IMR-90 (cell line): ENCODE data around the gene HAUS7. TPM values are rescaled to one million over a fixed set of nuclear protein-coding genes. Genes with fewer than 3 reads are reported as not detected.

Source experiments
- ATAC-seq: fragments of 200-7000 bp; cut with Tn5 transposase; 2 replicates; pipeline ENCODE4 v1.9.1; 2020; ENCODE audit warnings: low read depth, mild to moderate bottlenecking, moderate library complexity
- BruUV-seq: library from RNA; stranded (reverse); fragments of 400-500 nt; replicated peaks from 2 replicates; lab custom pipeline; 2021; lab: Mats Ljungman, UMichigan
- CTCF ChIA-PET: fragments of 300-600 bp; formaldehyde crosslinking; extraction: SDS; loops from one replicate; lab custom pipeline; 2021; ENCODE audit warnings: antibody characterized with exemption; lab: Yijun Ruan, JAX
- POLR2A ChIA-PET: fragments of 300-600 bp; sonication (Branson Sonifier 250); formaldehyde crosslinking; loops from one replicate; lab custom pipeline; 2022; ENCODE audit warnings: antibody characterized with exemption; ENCODE audit not compliant: unreplicated experiment; lab: Charles Lee
- DNase-seq: peaks from one replicate; pipeline ENCODE4 v3.0.0; 2013
- H2AFZ ChIP-seq: replicated peaks from 2 replicates; pipeline ENCODE3; 2013; ENCODE audit warnings: low read length, mild to moderate bottlenecking; ENCODE audit not compliant: poor library complexity
- H2AK5ac ChIP-seq: 2 replicates; pipeline ENCODE4 v1.6.1; 2013; ENCODE audit warnings: low read depth, low read length, inconsistent platforms
- H2AK9ac ChIP-seq: replicated peaks from 2 replicates; pipeline ENCODE3; 2013; ENCODE audit warnings: mild to moderate bottlenecking, low read depth, low read length, moderate library complexity; ENCODE audit not compliant: poor library complexity
- H2BK120ac ChIP-seq: 2 replicates; pipeline ENCODE4 v1.6.1; 2013; ENCODE audit warnings: low read depth, low read length, inconsistent platforms
- H2BK15ac ChIP-seq: 3 replicates; pipeline ENCODE4 v1.6.1; 2013; ENCODE audit warnings: low read depth, low read length, inconsistent platforms
- H2BK20ac ChIP-seq: 2 replicates; pipeline ENCODE4 v1.6.1; 2013; ENCODE audit warnings: low read depth, mild to moderate bottlenecking, inconsistent platforms, low read length, moderate library complexity
- H2BK5ac ChIP-seq: 2 replicates; pipeline ENCODE4 v1.6.1; 2013; ENCODE audit warnings: mild to moderate bottlenecking, low read depth, low read length, inconsistent platforms; ENCODE audit not compliant: poor library complexity, severe bottlenecking
- H3K14ac ChIP-seq: replicated peaks from 2 replicates; pipeline ENCODE4 v1.6.1; 2013; ENCODE audit warnings: low read depth, low read length, inconsistent platforms
- H3K18ac ChIP-seq: 2 replicates; pipeline ENCODE4 v1.6.1; 2013; ENCODE audit warnings: low read depth, low read length, control low read depth
- H3K23ac ChIP-seq: 2 replicates; pipeline ENCODE4 v1.6.1; 2013; ENCODE audit warnings: low read depth, low read length, inconsistent platforms
- H3K27ac ChIP-seq: 2 replicates; pipeline ENCODE4 v1.5.1; 2013; ENCODE audit warnings: mild to moderate bottlenecking, control low read depth, low read length; ENCODE audit not compliant: insufficient read depth
- H3K27me3 ChIP-seq: 2 replicates; pipeline ENCODE4 v1.6.1; 2013; ENCODE audit warnings: low read length; ENCODE audit not compliant: control insufficient read depth, insufficient read depth
- H3K36me3 ChIP-seq: 2 replicates; pipeline ENCODE4 v1.6.1; 2013; ENCODE audit warnings: low read length, mixed read lengths; ENCODE audit not compliant: control insufficient read depth, insufficient read depth
- H3K4ac ChIP-seq: 2 replicates; pipeline ENCODE4 v1.6.1; 2013; ENCODE audit warnings: low read depth, low read length, inconsistent platforms
- H3K4me1 ChIP-seq: 2 replicates; pipeline ENCODE4 v1.6.1; 2013; ENCODE audit warnings: low read length, mixed read lengths; ENCODE audit not compliant: control insufficient read depth, insufficient read depth
- H3K4me2 ChIP-seq: 2 replicates; pipeline ENCODE4 v1.6.1; 2013; ENCODE audit warnings: low read depth, mild to moderate bottlenecking, control low read depth, low read length, moderate library complexity
- H3K4me3 ChIP-seq: 2 replicates; pipeline ENCODE4 v1.5.1; 2013; ENCODE audit warnings: low read depth, mild to moderate bottlenecking, control low read depth, low read length, moderate library complexity; ENCODE audit not compliant: insufficient read depth
- H3K56ac ChIP-seq: 2 replicates; pipeline ENCODE4 v1.6.1; 2013; ENCODE audit warnings: low read length, inconsistent platforms; ENCODE audit not compliant: insufficient read depth; ENCODE audit errors: extremely low read depth
- H3K79me1 ChIP-seq, 2 experiments: 2 replicates each; pipeline ENCODE4 v1.6.1; 2013; ENCODE audit warnings: low read length in 2 of 2, inconsistent platforms in 1 of 2, low read depth in 1 of 2
- H3K9ac ChIP-seq: 2 replicates; pipeline ENCODE4 v1.6.1; 2013; ENCODE audit warnings: low read depth, low read length, control low read depth
- H3K9me1 ChIP-seq: 2 replicates; pipeline ENCODE4 v1.6.1; 2013; ENCODE audit warnings: low read length, inconsistent platforms; ENCODE audit not compliant: insufficient read depth
- H3K9me3 ChIP-seq: 2 replicates; pipeline ENCODE4 v1.6.1; 2013; ENCODE audit warnings: low read length; ENCODE audit not compliant: control insufficient read depth, insufficient read depth
- H4K20me1 ChIP-seq: 2 replicates; pipeline ENCODE4 v1.6.1; 2013; ENCODE audit warnings: low read length, inconsistent platforms; ENCODE audit not compliant: insufficient read depth
- H4K5ac ChIP-seq: 2 replicates; pipeline ENCODE4 v1.6.1; 2013; ENCODE audit warnings: mild to moderate bottlenecking, low read depth, low read length, control low read depth
- H4K8ac ChIP-seq, 2 experiments: 2 replicates each; pipeline ENCODE4 v1.6.1; 2013; ENCODE audit warnings: low read depth in 2 of 2, low read length in 2 of 2, control low read depth in 1 of 2, inconsistent platforms in 1 of 2
- H4K91ac ChIP-seq: 2 replicates; pipeline ENCODE4 v1.6.1; 2013; ENCODE audit warnings: low read depth, low read length, inconsistent platforms; ENCODE audit not compliant: insufficient read depth
- CEBPB ChIP-seq: IDR thresholded peaks from 2 replicates; pipeline ENCODE4 v1.6.1; 2012; ENCODE audit warnings: low read depth, low read length, improper control_type of control experiment
- CHD1 ChIP-seq: IDR thresholded peaks from 2 replicates; pipeline ENCODE4 v1.6.1; 2012; ENCODE audit warnings: low read depth, low read length, improper control_type of control experiment
- FOS ChIP-seq: fragments of 150-350 bp; IDR thresholded peaks from 2 replicates; pipeline ENCODE4 v1.6.1; 2016; ENCODE audit warnings: low read depth, low read length
- MAFK ChIP-seq: IDR thresholded peaks from 2 replicates; pipeline ENCODE4 v1.6.1; 2012; ENCODE audit warnings: low read depth, low read length, improper control_type of control experiment
- MXI1 ChIP-seq: IDR thresholded peaks from 2 replicates; pipeline ENCODE4 v1.6.1; 2012; ENCODE audit warnings: low read depth, mild to moderate bottlenecking, low read length, moderate library complexity, borderline replicate concordance
- POLR2A ChIP-seq: IDR thresholded peaks from 2 replicates; pipeline ENCODE4 v1.6.1; 2012; ENCODE audit warnings: mild to moderate bottlenecking, low read depth, low read length
- RAD21 ChIP-seq: IDR thresholded peaks from 2 replicates; pipeline ENCODE4 v1.6.1; 2012; ENCODE audit warnings: low read length, improper control_type of control experiment
- RCOR1 ChIP-seq: IDR thresholded peaks from 2 replicates; pipeline ENCODE4 v1.6.1; 2012; ENCODE audit warnings: mild to moderate bottlenecking, low read length, improper control_type of control experiment; ENCODE audit not compliant: insufficient replicate concordance
- RFX5 ChIP-seq: IDR thresholded peaks from 2 replicates; pipeline ENCODE4 v1.8.0; 2012; ENCODE audit warnings: low read depth, mild to moderate bottlenecking, low read length, moderate library complexity
- SMC3 ChIP-seq: fragments of 150-350 bp; IDR thresholded peaks from 2 replicates; pipeline ENCODE4 v1.6.1; 2016; ENCODE audit warnings: low read depth, mild to moderate bottlenecking, antibody characterized with exemption, low read length, moderate library complexity
- WGBS, 2 experiments: methylation state at CpG; one replicate each; pipeline versions ENCODE4 v1.1.5 to v1.1.7; 2013; ENCODE audit warnings: missing lambda C conversion rate in 2 of 2; ENCODE audit not compliant: insufficient read length in 1 of 2; ENCODE audit errors: extremely low coverage in 2 of 2; 5-methylcytosine and 5-hydroxymethylcytosine counted together
- dilution Hi-C: fragments of 300-500 bp; cut with HindIII; formaldehyde crosslinking; loops from one replicate; pipeline ENCODE4 v1.14.3; 2018; ENCODE audit warnings: low sequenced_read_pairs; ENCODE audit not compliant: unreplicated experiment
- in situ Hi-C: fragments of 300-500 bp; cut with MboI; formaldehyde crosslinking; loops from 3 replicates; pipeline ENCODE4 v1.14.3; 2019; ENCODE audit warnings: low sequenced_read_pairs, inconsistent platforms, mixed read lengths
- intact Hi-C: fragments of 100-400 bp; cut with micrococcal nuclease; formaldehyde crosslinking; loops from 2 replicates; pipeline ENCODE4 v1.10.0; 2022
- polyA plus RNA-seq, 3 experiments: library from polyadenylated mRNA; depleted of rRNA; stranded (reverse); fragments of >200 nt; gene quantifications; 2 replicates each; pipeline ENCODE4 v1.2.3, GENCODE V29; 2012; ENCODE audit warnings: low replicate concordance in 1 of 3
- total RNA-seq: library from RNA; depleted of rRNA; stranded (reverse); fragments of >200 nt; gene quantifications from 2 replicates; pipeline ENCODE4 v1.2.3, GENCODE V29; 2012
- TF ChIP-seq, protein P1 (sequence below): fragments of 150-350 bp; IDR thresholded peaks from 2 replicates; pipeline ENCODE4 v1.6.1; 2017; ENCODE audit warnings: mild to moderate bottlenecking, antibody characterized with exemption, low read length, low read depth
- TF ChIP-seq, protein P2 (sequence below): fragments of 150-350 bp; IDR thresholded peaks from 2 replicates; pipeline ENCODE4 v1.6.1; 2016; ENCODE audit warnings: low read depth, mild to moderate bottlenecking, low read length, moderate library complexity, borderline replicate concordance

HAUS7 gene
- total and polyA plus RNA-seq, 2 of the 4 experiments (the other 2 are of a cell fraction), result 10.8 to 25.9 TPM

DNA sequence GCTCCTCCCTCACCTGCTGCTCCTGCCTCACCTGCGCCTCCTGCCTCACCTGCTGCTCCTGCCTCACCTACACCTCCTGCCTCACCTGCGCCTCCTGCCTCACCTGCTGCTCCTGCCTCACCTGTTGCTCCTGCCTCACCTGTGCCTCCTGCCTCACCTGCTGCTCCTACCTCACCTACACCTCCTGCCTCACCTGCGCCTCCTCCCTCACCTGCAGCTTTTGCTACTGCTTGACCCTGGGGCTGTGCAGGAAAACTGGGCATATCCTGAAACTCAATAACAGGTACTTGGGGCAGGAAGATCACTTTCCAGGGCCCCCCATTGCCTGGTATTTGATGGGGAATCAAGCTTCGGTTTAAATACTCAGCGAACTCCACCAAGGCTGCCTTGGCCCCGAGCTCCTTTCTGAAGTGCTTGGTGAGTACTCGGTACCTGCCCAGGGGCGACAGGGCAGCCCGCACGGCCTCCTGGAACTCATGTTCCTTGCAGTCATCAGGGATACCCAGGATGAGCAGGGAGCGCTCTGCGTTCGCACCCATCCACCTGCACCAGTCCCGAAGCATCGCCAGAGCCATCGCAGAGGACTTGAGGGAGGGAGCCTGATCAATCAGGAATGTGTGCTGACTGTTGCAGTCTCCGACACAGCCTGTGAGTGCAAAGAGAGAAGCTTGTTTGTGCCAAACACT, 72.0 kb downstream of the HAUS7 start:
- no peaks in the 10 kb centered on the region for H4K20me1 ChIP-seq
- no peak overlapping the region for H3K14ac ChIP-seq
- dilution Hi-C loops, result no loop called here
- H2AFZ ChIP-seq, result no peak overlapping the region
- CTCF ChIA-PET, result no interaction called here
- no TSS peak for BruUV-seq
- in situ Hi-C loops, result no loop called here
- no peak overlapping the region for H2BK120ac ChIP-seq
- no peak overlapping the region for H3K4ac ChIP-seq
- no peak overlapping the region for H3K27ac ChIP-seq
- H3K36me3 ChIP-seq, result no peaks in the 10 kb centered on the region
- ATAC-seq (no peak), DNase-seq (no peak)
- POLR2A ChIA-PET, result no interaction called here
- no peak overlapping the region for H2AK5ac ChIP-seq
- H2BK5ac ChIP-seq, result no peak overlapping the region
- 100% methylated on average over 1 of the region's 17 CpGs; no CpG with 5 or more reads in 1 of the 2 experiments for WGBS, 2 experiments
- no peak overlapping the region for H3K18ac ChIP-seq
- peaks cover 8% of the 10 kb centered on the region; the same call in 1 of the 2 replicates for H3K27me3 ChIP-seq
- H3K9me1 ChIP-seq, result no peaks in the 10 kb centered on the region
- no peak overlapping the region for H3K4me3 ChIP-seq
- no peaks in the 10 kb centered on the region for H3K4me1 ChIP-seq
- H4K5ac ChIP-seq, result no peak overlapping the region
- no peak overlapping the region for H3K4me2 ChIP-seq
- no peak overlapping the region for H3K9ac ChIP-seq
- intact Hi-C loops, result no loop called here
- no peak overlapping the region for H2BK15ac ChIP-seq
- no peaks in the 10 kb centered on the region for H3K79me1 ChIP-seq
- no peak overlapping the region for H2AK9ac ChIP-seq
- H3K23ac ChIP-seq, result no peak overlapping the region
- no peak overlapping the region for H4K8ac ChIP-seq
- no peak for TF ChIP-seq MXI1
- TF ChIP-seq SMC3, result no peak
- TF ChIP-seq MAFK, result no peak
- TF ChIP-seq FOS, result no peak
- TF ChIP-seq RFX5, result no peak
- no peak for TF ChIP-seq RAD21
- TF ChIP-seq, protein P1, sequence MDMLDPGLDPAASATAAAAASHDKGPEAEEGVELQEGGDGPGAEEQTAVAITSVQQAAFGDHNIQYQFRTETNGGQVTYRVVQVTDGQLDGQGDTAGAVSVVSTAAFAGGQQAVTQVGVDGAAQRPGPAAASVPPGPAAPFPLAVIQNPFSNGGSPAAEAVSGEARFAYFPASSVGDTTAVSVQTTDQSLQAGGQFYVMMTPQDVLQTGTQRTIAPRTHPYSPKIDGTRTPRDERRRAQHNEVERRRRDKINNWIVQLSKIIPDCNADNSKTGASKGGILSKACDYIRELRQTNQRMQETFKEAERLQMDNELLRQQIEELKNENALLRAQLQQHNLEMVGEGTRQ, result no peak
- no peak for TF ChIP-seq RCOR1
- TF ChIP-seq CEBPB, result no peak
- TF ChIP-seq POLR2A, result no peak
- no peak for TF ChIP-seq CHD1
- TF ChIP-seq, protein P2, sequence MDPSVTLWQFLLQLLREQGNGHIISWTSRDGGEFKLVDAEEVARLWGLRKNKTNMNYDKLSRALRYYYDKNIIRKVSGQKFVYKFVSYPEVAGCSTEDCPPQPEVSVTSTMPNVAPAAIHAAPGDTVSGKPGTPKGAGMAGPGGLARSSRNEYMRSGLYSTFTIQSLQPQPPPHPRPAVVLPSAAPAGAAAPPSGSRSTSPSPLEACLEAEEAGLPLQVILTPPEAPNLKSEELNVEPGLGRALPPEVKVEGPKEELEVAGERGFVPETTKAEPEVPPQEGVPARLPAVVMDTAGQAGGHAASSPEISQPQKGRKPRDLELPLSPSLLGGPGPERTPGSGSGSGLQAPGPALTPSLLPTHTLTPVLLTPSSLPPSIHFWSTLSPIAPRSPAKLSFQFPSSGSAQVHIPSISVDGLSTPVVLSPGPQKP, result no peak
- H3K9me3 ChIP-seq, result no peaks in the 10 kb centered on the region; the same call in 1 of the 2 replicates
- no peak overlapping the region for H4K91ac ChIP-seq
- H3K56ac ChIP-seq, result no peak overlapping the region
- no peak overlapping the region for H2BK20ac ChIP-seq
